HG03469 (cell line): ENCODE results near the gene RASGRF2.

Experiments
- ATAC-seq: cut with Tn5 transposase; IDR thresholded peaks from one replicate; pipeline ENCODE4 v1.9.1; 2021; ENCODE audit warnings: mild to moderate bottlenecking, moderate library complexity, moderate number of reproducible peaks; ENCODE audit not compliant: unreplicated experiment

Gene RASGRF2

GRCh38 chr5:80941496-80941895 lies 18.7 kb upstream of the RASGRF2 start:
- ATAC-seq, result no peak

- ATAC-seq, result no peak
These were observed 8.8 kb upstream of the RASGRF2 start for GRCh38 chr5:80951366-80951765.

GRCh38 chr5:80953587-80953986 lies 6.6 kb upstream of the RASGRF2 start:
- ATAC-seq, result no peak

- ATAC-seq, result no peak
These were observed 5.0 kb upstream of the RASGRF2 start for GRCh38 chr5:80955082-80955590.

- ATAC-seq, result no peak
These were observed 3.9 kb upstream of the RASGRF2 start for GRCh38 chr5:80956272-80956671.

GRCh38 chr5:80957031-80957761 lies 3.0 kb upstream of the RASGRF2 start:
- ATAC-seq, result no peak

- ATAC-seq, result no peak
These were observed 1.5 kb upstream of the RASGRF2 start for GRCh38 chr5:80958616-80959015.

GRCh38 chr5:80959138-80959537 lies 1.0 kb upstream of the RASGRF2 start:
- no peak for ATAC-seq

GRCh38 chr5:80960531-80961375 lies 590 bp downstream of the RASGRF2 start:
- no peak for ATAC-seq

GRCh38 chr5:80961376-80962281 lies 1.5 kb downstream of the RASGRF2 start:
- ATAC-seq, result no peak

GRCh38 chr5:80962630-80963520 lies 2.7 kb downstream of the RASGRF2 start:
- no peak for ATAC-seq

- ATAC-seq, result no peak
These were observed 3.3 kb downstream of the RASGRF2 start for GRCh38 chr5:80963521-80963895.

GRCh38 chr5:80963966-80964481 lies 3.9 kb downstream of the RASGRF2 start:
- ATAC-seq, result no peak

- no peak for ATAC-seq
These were observed 4.3 kb downstream of the RASGRF2 start for GRCh38 chr5:80964491-80964890.

- no peak for ATAC-seq
These were observed 4.8 kb downstream of the RASGRF2 start for GRCh38 chr5:80964919-80965318.

GRCh38 chr5:80967500-80968181 lies 7.5 kb downstream of the RASGRF2 start:
- no peak for ATAC-seq

- ATAC-seq, result no peak
These were observed 12.9 kb downstream of the RASGRF2 start for GRCh38 chr5:80973027-80973426.

- no peak for ATAC-seq
These were observed 14.9 kb downstream of the RASGRF2 start for GRCh38 chr5:80975065-80975464.

- ATAC-seq, result no peak
These were observed 16.8 kb downstream of the RASGRF2 start for GRCh38 chr5:80976985-80977384.
